ENCODE results near the gene ZFYVE26.

- TF ChIP-seq, protein P1, sequence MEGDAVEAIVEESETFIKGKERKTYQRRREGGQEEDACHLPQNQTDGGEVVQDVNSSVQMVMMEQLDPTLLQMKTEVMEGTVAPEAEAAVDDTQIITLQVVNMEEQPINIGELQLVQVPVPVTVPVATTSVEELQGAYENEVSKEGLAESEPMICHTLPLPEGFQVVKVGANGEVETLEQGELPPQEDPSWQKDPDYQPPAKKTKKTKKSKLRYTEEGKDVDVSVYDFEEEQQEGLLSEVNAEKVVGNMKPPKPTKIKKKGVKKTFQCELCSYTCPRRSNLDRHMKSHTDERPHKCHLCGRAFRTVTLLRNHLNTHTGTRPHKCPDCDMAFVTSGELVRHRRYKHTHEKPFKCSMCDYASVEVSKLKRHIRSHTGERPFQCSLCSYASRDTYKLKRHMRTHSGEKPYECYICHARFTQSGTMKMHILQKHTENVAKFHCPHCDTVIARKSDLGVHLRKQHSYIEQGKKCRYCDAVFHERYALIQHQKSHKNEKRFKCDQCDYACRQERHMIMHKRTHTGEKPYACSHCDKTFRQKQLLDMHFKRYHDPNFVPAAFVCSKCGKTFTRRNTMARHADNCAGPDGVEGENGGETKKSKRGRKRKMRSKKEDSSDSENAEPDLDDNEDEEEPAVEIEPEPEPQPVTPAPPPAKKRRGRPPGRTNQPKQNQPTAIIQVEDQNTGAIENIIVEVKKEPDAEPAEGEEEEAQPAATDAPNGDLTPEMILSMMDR (conservative IDR thresholded peaks at IDR 0.05; ENCODE audit: low read depth, low read length): no peak
- TF ChIP-seq EZH2 (IDR thresholded peaks at IDR 0.05; ENCODE audit: low read length, unreplicated experiment): no peak
- TF ChIP-seq EZH2phosphoT487 (IDR thresholded peaks at IDR 0.05; ENCODE audit: borderline replicate concordance, low read length): 0 out of 2 replicates have a peak, but pooled peaks have one; percentile 16
Measured at GRCh38 chr14:67773844-67774377, 42.5 kb downstream of the ZFYVE26 start.
